GM19372 (cell line): ENCODE data around the gene TRMT2A.

Experiments used
- ATAC-seq: cut with Tn5 transposase; IDR thresholded peaks from one replicate; pipeline ENCODE4 v1.9.1; 2021; ENCODE audit warnings: mild to moderate bottlenecking, low read depth, moderate library complexity; ENCODE audit not compliant: unreplicated experiment

Gene TRMT2A

DNA sequence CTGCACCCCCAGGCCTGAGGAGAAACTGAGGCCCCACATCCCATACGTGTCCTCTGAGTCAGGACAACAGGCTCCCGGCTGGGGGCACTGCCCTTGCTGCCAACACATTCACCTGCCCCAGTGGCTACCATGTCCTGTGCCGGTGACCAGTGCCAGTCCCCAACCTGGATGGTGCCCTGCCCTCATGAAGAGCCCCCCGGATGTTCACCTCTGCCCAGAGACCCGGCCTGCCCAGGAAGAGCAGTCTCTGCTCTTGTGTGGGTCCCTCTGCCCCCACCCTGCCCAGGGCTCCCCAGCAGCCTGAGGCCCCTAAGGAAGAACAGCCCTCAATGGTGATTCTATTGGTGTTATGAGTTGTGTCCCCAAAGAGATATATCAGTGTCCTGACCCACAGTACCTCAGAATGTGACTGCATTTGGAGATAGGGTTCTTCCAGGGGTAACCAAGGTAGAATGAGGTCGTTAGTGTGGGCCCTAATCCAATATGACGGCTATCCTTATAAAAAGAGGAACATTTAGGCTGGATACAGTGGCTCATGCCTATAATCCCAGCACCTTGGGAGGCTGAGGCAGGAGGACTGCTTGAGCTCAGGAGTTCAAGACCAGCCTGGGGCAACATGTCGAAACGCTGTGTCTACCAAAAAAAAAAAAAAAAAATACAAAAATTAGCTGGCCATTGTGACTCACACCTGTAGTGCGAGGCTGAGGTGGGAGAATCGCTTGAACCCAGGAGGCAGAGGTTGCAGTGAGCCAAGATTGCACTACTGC is 50.2 kb downstream of the TRMT2A start:
- no peak for ATAC-seq

DNA sequence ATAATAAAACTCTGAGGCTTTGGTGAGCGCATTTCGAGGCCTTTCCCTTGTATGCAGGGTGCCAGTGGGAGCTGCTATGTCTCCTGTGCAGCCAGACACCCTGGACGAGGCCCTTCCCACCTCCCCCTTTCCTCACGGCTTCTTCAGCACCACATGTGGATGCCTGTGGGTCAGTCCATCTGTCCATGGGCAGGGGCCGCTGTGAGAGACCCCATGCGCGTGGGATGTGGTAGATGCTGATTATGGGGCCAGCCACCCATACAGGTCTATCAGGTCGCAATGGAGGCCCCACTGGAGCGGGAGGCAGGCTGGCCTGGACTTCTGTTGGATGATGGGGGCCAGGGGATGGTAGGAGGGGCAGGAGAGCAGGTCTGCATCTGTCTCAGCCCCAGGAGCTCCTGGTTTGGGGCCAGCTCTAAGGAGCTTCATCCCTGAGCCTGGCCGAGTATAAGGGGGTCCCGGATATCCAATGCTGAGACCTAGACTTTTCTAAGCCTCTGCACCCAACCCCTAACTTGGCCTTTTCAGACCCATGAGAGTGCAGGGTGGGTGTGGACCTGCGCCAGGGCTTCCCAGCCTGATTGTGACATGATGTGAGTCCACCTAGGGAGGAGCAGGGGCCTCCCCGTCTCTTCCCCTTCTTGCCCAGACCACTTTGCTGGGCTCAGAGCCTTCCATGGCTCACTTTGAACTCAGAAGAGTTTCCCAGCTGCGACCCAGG is 51.0 kb downstream of the TRMT2A start:
- ATAC-seq = no peak

DNA sequence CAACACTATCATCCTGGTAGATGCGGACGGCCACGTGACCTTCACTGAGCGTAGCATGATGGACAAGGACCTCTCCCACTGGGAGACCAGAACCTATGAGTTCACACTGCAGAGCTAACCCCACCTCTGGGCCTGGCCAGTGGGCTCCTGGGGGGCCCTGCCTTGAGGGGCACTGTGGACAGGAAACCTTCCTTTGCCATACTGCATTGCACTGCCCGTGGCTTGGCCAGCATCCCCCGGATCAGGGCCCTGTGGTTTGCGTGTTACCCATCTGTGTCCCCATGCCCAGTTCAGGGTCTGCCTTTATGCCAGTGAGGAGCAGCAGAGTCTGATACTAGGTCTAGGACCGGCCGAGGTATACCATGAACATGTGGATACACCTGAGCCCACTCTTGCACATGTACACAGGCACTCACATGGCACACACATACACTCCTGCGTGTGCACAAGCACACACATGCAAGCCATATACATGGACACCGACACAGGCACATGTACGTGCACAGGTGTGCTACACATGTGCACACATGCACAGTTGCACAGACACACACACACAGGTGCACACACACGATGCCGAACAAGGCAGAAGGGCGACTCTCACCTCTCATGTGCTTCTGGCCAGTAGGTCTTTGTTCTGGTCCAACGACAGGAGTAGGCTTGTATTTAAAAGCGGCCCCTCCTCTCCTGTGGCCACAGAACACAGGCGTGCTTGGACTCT is 52.3 kb downstream of the TRMT2A start:
- no peak for ATAC-seq

DNA sequence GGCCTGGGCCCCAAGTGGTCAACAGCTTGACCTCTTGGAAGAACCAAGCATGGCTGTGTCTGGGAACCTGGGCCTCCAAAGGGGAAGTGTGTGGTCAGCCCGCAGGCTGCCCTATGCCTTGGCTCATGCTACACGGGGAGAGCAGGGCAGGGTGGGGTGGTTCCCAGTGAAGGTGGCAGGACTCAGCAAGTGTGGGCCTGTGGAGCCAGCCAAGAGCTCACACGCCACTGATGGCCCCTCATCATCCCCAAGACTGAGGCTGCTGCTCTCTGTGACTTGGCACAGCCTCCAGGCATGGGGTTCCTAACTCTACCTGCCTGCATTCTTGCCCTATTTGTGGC is 52.9 kb downstream of the TRMT2A start:
- no peak for ATAC-seq

DNA sequence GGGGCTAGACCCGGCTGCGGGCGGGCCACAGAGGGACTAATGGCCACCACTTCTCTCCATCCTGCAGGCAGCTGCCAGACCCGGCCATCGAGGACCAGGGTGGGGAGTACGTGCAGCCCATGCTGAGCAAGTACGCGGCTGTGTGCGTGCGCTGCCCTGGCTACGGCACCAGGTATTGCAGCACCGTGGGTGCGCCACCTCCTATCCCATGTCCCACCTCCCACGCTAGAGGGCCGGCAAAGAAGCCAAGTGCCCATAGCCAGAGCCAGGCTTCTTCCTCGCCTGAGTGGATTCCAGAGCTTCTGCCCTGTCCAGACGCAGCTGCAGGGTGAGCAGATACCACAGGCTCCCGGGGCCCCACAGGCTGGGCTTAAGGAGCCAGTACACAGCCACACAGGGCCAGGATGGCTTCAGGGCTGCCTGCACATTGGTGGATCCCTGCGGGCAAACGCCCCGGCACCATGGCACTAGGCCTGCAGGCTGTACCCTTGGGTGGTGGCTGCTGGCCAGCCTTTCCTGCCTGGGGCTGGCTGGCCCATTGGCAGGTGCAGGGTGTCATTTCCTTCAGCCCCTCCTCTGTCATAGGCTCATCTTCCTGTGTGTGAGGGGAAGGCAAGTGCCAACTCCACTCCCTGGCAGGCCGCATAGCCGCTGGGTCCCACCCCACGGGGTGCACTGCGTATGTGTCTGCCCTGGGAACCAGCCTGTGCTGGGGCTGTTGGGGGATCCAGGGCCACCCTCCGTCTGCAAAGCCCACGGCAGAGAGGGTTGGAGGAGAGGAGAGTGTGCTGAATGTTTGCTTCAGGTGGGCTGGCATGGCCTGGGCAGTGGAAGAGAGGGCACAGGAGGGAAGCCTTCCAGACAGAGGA is 53.5 kb downstream of the TRMT2A start:
- no peak for ATAC-seq

DNA sequence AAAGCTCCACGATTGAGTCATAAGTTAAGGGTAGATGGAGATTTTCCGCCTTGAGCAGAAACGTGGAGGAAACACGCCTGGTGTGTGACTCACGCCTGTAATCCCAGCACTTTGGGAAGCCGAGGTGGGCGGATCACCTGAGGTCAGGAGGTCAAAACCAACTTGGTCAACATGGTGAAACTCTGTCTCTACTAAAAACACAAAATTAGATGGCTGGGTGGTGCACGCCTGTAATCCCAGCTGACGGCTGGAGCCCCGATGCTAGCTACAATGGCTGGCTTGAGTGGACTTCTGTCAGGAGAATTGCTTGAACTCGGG is 54.3 kb downstream of the TRMT2A start:
- no peak for ATAC-seq

DNA sequence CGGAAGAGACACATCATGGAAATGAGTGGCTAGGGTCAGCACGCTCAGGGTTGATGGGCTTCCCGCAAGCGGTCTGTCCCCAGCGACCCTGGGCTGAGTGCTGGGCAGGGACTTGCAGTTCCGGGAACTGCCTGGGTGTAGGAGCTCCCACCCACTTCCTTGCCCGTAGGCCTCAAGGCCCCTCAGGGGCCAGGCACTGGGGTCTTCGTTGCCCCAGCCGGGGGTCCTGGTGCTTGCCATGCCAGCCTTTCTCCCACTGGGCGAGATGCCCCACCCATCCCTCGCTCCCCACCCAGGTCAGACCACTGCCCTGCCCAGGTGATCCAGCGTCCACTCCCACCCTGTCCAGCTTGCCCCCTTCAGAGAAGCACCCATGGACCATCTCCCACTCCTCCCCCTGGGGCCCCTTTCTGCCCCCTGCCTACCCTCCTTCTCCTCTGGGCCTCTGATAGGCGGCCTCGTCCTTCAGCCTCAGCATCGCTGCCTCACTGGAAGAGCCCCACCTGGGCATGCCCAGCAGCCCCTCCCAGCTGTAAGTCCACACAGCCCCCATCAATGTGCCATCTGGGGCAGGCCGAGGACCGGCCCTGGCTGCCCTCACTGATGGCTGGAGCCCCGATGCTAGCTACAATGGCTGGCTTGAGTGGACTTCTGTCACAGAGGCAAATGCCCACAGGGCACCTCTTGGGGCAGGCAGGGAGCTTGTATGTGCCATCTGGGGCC is 54.8 kb downstream of the TRMT2A start:
- ATAC-seq = no peak
